GM18870 (cell line): Measurements from ENCODE around the gene RNF2.
"Not testable (repeated sequence)": the region's sequence is repeated elsewhere in the genome, so short reads cannot be mapped to it uniquely, and the experiment has no call there.

ENCODE experiments used
- ATAC-seq: cut with Tn5 transposase; IDR thresholded peaks from one replicate; pipeline ENCODE4 v1.9.1; 2021; ENCODE audit warnings: moderate library complexity; ENCODE audit not compliant: unreplicated experiment

RNF2 gene

DNA sequence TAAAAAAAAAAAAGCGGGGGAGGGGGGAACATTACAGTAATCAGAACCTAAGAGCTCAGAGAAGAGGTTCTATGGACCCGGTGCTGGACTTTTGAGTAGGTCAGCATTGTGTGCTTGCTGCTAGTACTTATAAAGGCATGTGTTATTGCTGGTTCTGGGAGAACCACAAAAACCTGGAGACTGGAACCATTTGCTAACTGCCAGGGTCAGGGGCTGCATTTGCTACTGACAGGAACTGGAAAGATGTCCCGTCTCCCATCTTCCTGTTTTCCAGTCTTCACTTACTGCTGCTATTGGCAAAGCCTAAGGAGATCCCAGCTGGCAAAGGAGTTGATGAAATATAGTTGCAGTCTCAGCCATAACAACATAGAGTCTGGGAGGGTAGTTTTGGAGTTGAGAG, 4.3 kb downstream of the RNF2 start:
- ATAC-seq: no peak

DNA sequence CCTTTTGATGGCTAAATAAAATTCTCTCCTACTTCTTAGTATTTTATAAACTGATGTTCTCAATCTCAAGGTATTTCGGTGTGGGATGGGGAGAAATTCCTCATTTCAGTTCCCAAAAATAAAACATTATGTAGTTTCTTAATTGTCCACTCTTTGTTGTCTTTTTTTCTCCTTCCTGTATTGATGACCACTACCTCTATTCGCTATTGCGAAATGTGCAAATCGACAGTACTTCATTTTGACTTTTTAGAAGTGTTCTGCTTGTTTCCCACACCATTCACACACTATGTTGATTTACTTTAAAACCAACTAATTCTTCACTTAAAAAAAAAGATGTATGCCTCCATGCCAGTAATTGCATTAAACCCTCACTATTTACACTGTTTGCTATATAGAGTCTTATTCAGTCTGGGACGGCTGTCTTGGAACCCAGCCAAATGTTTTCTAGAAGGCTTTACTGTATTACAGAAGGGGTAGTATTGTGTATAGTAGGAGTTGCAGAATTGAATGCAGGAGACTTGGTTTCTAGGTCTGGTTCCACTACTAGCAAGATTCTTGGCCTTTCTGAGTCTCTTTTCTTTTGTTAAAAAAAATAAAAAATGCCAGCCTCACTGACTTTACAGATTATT, 5.6 kb downstream of the RNF2 start:
- no peak for ATAC-seq

DNA sequence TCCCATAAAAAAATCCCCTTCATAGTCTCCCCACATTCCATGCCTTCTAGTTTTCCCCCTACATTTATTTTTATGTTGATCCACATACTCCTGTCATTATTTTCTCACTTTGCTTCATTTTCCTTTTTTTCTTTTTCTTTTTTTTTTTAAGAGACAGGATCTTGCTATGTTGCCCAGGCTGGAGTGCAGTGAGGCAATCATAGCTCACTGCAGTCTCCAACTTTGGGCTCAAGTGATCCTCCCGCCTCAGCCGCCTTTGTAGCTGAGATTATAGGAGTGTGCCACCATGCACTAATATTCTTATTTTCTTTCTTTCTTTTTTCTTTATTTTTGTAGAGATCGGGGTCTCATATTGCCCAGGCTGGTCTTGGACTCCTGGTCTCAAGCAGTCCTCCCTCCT, 7.8 kb downstream of the RNF2 start:
- no peak for ATAC-seq

DNA sequence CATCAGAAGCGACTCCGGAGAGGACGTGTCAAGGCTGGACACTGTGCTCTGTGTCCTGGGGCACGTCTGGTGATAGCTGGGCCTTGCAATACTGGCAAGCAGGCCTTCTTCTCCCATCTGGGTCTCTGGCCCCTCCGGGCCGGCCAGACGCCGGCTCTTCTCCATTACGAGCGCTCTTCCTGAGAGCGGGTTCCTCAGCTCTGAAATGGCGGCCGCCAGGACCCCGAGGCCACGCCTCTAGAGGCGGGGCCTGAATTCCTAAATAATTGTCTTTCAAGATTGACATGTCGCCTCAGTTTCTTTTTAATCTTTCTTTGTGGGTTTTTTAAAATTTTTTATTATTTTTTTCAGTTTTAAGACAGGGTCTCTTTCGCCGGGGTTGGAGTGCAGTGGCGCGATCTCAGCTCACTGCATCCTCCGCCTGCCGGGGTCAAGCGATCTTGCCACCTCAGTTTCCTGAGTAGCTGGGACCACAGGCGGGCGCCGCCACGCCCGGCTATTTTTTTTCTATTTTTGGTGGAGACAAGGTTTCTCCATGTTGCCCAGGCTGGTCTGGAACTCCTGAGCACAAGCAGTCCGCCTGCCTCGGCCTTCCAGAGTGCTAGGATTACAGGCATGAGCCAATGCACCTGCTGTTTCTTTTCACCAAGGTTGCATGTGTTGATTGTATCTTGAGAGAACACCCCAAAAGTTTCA, 9.2 kb downstream of the RNF2 start:
- no peak for ATAC-seq

DNA sequence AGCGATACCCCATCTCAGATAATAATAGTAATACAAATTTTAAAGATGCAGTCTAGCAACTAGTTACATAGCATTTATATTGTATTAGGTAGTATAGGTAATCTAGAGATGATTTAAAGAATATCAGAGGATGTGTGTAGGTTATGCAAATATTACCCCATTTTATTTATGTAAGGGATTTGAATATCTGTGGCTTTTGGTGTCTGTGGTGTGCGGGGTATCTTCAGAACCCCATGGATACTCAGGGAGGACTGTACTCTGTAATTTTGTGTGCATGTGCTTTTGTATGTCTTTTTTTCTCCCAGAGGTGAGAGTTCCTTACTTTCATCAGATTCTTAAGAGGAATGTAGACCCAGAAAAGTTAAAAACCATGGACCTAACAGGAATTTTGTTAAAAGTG, 12.8 kb downstream of the RNF2 start:
- no peak for ATAC-seq

DNA sequence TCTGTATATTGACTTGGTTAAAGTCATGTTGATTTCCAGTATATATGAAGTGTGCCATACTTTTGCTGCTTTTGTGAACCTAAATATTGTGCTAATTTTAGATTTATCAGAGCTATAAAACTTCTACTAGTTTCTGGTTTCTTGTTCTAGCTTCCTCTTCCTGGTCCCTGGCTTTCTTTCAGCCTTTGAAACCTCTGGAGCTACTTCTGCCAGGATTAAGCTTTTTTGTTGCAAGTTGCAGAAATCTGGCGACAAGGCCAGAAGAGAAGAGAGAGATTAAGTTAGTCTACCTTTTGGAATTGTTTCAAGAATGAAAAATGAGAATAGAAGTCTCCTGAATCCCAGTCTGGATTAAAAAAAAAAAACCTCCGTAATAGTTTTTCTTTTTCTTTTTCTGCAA, 13.5 kb downstream of the RNF2 start:
- ATAC-seq: no peak

DNA sequence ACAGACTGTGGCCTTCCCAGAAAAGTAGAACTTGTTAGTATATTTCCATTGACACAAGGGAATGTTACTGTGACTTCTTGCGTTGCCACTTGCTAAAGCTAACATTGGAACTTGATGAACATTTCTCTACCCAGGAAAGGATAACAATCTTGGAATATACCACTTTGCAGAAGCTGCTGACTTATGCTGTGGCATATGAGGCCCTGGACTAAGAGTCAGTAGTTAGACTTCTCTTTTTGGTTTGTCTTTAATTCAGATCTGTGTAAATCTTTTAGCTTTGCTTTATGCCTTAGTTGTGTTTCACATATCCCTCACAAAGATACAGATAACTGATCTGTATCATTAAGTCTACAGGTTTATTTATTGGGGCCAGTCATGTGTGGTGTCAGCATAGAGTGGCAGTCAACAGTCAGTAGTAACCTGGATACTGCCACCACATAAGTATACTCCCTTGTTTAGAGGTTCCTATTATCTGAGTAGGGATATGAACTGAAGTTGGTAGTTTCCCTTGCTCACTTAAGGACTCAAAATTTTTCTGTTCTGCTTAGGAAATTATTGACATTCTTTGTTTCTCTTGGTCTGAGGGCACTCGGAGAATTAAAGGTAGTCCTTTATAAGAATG, 14.7 kb downstream of the RNF2 start:
- ATAC-seq: no peak

DNA sequence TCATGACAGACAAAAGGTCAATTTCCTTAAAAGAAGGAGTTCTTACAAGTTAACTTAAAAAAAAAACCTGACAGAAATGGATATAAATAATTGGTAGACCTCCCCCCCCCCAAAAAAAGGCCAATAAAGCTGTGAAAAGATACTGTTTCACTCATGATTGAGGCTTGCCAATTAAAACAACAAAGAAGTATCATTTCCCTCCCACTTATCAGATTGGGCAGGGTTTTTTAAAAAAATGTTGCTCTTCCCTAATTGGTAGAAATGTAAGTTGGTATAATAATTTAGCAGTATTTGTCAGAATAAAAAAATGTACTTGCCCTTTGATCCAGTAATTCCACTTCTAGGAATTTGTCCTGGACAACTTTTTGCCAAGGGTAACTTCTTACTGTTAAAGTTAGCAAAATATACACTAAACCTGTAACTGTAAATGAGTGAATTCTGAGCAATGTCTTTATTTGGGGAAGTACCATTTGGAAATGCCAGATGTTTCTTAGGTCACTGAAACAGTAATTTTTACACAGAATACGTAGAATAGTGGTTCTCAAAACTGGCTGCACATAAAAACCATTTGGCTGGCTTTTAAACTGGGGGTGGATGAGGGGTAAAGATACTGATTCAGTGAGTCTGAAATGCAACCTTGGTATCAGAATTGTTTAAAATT, 17.5 kb downstream of the RNF2 start:
- ATAC-seq: no peak

DNA sequence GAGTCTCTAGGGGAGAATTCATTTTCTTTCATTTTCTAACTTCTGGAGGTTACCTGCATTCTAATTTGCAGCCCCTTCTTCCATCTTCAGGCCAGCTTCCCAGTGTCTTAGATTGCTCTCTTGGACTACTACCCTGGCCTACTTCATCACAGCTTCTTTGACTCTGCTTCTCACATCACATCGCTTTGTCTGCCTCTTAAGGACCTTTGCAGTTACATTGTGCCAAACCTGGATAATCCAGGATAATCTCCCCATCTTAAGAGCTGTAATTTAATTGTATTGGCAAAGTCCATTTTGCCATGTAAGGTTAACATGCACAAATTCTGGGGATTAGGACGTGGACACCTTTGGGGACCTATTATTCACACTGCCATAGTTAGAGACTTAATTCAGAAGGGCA, 18.4 kb downstream of the RNF2 start:
- ATAC-seq: no peak

DNA sequence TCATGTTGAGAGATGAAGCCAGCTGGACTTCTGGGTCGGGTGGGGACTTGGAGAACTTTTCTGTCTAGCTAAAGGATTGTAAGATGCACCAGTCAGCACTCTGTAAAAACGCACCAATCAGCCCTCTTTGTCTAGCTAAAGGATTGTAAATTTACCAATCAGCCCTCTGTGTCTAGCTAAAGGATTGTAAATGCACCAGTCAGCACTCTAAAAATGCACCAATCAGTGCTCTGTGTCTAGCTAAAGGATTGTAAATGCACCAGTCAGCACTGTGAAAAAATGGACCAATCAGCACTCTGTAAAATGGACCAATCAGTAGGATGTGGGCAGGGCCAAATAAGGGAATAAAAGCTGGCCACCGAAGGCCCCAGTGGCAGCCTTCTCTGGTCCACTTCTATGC, 19.6 kb downstream of the RNF2 start:
- not testable (repeated sequence) for ATAC-seq

DNA sequence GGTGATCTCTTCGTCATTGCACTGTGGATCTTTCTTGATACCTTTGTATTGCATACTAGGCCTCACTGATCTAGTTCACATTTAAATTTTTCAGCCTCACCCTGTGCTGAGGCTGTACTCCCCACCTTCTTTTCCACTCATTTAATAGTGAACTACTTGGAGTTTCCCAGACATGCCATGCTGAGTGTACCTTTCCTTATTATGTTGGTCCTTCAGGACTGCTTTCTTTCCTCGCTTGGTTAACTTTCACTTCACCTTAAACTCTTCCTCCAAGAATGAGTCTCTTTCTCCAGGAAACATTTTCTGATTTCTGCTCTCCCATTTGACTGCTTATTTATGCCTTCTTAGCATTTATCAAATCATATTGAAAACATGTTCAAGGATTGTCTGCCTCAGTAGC, 20.8 kb downstream of the RNF2 start:
- no peak for ATAC-seq

DNA sequence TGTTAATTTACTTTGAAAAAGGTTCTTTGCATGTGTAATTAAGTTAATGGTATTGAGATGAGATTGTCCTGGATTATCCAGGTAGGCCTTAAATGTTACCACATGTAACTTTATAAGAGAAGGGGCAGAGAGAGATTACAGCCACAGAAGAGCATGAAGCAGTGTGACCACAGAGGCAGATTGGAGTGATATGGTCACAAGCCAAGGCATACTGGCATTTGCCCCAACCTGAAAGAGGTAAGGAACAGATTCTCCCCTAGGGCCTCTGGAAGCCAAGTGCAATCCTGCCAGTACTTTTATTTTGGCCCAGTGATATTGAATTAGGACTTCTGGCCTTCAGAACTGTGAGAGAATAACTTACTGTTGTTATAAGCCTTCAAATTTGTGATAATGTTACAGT, 23.0 kb downstream of the RNF2 start:
- ATAC-seq: no peak

DNA sequence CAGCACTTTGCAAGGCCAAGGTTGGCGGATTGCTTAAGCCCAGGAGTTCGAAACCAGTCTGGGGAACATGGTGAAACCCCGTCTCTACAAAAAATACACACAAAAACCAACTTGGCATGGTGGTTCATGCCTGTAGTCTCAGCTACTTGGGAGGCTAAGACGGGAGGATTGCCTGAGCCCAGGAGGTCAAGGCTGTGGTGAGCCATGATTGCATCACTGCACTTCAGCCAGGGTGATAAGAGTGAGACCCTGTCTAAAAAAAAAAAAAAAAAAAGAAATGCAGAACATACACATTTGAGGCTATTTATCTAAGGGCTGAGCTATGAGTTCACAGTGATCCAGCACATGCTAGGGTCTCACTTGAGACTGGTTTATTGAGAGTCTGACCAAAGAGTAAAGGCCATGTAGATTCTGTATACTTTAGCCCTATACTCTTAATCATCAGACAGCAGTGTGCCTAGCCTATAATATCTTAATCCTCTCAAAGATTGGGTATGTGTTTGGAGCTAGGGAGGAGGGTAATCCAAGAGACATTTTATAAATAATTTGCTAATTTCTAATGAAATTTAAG, 23.9 kb downstream of the RNF2 start:
- no peak for ATAC-seq

DNA sequence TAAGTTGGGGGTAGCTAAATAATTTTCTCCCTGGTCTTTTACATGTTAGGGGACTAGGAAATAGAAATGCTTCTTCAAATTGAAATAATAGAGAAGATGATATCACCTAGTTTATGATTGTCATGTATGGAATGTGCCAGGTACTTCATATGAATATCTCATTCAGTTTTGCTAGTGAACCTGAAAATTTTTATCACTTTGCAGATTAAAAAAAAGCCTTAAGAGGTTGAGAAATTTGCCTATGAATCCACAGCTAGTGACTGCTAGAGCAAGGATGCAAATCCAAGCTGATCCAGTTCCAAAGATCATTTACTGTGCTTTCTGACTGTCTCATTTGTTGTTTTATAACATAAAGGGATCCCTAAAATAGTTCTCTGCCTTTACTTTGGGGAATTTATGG, 24.7 kb downstream of the RNF2 start:
- no peak for ATAC-seq

DNA sequence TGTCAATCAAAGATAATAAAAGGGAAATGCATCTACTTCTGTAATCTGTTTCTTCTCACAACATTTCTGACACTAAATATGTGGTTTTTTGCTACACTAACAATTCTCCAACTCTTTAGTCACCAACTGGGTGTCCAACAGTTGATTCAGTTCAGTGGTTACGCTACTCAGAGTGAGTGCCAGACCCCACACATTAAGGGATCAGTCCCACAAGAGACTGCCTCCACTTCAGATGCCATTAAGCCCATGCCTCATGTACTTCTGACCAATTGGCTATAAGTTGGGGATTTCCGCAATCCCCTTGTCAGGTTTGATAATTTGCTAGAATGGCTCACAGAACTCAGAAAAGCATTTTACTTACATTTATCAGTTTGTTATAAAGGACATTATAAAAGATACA, 28.4 kb downstream of the RNF2 start:
- no peak for ATAC-seq

DNA sequence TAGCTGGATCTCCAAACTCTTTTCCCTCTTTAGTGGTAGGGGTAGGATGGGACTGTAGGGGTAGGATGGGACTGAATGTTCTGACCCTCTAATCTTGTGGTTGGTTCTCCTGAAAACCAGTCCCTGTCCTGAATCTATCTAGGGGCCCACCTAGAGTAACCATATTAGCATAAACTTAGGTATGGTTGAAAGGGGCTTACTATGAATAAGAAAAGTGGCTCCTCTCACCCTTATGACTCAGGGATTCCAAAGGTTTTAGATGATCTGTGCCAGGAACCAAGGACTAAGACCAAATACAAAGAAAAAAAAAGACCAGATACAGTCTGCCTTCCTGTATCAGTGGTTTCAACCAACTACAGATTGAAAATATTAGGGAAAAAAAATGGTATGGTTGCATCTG, 28.9 kb downstream of the RNF2 start:
- ATAC-seq: no peak

DNA sequence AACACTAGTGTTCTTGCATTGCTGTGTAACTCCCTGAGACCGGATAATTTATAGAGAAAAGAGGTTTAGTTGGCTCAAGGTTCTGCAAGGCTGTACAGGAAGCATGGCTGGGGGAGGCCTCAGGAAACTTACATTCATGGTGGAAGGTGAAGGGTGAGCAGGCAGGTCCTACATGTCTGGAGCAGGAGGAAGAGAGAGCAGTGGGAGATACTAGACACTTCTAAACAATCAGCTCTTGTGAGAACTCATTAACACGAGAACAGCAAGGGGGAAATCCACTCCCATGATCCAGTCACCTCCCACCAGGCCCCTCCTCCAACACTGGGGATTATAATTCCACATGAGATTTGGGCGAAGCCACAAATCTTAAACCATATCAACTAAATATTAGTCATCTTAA, 30.1 kb downstream of the RNF2 start:
- ATAC-seq: no peak

DNA sequence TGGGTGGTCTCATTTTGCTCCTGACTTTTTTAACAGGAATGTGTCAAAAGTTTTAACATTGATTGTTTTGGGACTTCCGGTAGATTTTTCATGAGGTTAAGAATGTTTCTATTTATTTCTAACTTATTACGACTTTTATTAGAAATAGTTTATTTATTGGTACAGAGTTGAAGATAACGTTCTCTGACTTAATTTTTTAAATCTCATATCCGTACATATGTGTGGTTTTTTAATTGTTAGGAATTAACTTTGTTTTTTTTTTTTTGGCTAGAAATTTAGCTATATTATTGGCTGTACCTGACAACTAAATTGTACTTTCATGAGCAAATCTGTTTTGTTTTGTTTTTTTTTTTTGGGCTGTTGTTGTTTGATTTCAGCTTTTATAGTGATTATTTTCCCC, 32.0 kb downstream of the RNF2 start:
- no peak for ATAC-seq

DNA sequence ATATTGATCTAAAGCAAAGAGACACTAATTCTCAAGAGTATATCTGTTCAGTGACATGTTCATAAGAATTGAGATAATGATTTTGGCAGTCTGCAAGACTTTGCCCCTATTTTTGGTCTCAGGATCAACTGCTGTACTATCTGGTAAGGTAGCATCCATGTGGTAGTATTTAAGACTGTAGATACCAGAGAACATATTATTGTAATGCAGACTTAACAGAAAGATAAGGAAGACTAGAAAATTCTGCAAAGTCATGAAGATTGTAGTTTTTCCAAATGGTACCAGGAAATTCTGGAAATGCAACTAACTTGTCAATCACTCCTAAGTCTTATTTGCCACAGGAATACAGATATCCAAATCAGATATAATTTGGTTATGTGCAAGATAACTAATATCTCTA, 35.1 kb downstream of the RNF2 start:
- ATAC-seq: no peak

DNA sequence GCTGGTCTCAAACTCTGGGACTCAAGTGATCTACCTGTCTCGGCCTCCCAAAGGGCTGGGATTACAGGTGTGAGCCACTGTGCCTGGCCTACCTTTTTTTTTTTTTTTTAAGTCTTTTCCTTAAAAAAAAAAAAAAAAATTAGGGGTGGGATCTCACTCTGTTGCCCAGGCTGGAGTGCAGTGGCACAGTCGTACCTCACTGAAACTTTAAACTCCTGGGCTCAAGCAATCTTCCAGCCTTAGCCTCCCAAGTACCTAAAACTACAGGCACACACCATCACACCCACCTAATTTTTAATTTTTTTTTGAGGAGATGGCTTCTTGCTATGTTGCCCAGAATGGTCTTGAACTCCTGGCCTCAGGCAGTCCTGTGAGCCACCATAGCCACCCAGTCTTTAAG, 38.5 kb downstream of the RNF2 start:
- no peak for ATAC-seq

DNA sequence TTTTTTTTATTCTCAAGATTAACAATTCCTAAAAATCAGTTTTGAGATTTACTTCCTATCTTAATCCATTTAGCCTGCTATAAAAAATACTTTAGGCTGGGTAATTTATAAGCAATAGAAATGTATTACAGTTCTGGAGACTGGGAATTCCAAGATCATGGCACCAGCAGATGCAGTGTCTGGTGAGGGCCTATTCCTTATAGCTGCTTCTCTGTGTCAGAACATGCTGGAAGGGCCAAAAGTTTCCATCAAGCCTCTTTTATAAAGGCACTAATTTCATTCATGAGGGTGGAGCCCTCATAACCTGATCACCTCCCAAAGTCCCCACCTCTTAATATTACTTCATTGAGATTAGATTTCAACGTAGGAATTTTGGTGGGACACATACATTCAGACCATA, 41.7 kb downstream of the RNF2 start:
- no peak for ATAC-seq

DNA sequence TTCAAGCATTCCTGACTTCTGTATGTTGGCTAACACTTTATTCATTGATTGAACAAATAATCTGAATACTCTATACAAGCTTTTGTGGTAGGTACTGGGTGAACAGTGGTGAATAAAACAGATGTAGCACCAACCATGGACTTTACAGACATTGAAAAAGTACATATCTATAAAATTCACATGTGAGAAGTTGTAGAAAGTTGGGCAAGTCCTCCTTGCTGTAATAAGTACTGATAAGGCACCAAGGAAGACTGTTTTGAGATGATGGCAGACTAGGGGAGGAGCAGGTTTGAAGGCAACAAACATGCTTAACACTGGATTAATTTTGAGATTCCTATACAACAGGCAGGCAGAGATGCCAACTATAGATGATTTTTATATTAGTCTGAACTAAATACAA, 42.4 kb downstream of the RNF2 start:
- no peak for ATAC-seq
